HG02840 (cell line): ENCODE data around the gene RMI1.
"Not testable (repeated sequence)": the region's sequence is repeated elsewhere in the genome, so short reads cannot be mapped to it uniquely, and the experiment has no call there.

Experiments
- ATAC-seq: cut with Tn5 transposase; IDR thresholded peaks from one replicate; pipeline ENCODE4 v1.9.1; 2021; ENCODE audit warnings: mild to moderate bottlenecking, moderate library complexity, moderate number of reproducible peaks; ENCODE audit not compliant: unreplicated experiment, low FRiP score

The RMI1 gene

GRCh38 chr9:83980395-83981125 lies at the start of gene RMI1:
RMI1 (plus strand) TSS chr9:83980805; CDS start chr9:84000987, 20,182 bp downstream.
- peak; percentile 71 for ATAC-seq

- no peak for ATAC-seq
Measured at GRCh38 chr9:83930881-83931280, 49.7 kb upstream of the RMI1 start.

DNA sequence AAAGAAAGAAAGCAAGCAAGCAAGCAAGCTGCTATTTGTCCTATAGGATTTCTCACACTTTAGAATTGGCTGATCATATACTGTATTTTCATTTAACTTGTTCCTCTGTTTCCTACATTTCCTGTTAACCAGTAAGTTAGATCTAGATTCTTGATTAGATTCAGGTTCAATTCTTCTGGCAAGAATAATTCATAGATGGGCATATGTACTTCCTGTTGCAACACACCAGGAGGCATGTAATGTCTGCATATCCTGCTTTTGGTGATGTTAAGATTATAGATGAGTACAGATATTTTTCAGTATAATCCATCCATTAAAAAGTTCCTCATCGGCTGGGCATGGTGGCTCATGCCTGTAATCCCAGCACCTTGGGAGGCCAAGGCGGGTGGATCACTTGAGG lies 48.6 kb upstream of the RMI1 start:
- no peak for ATAC-seq

DNA sequence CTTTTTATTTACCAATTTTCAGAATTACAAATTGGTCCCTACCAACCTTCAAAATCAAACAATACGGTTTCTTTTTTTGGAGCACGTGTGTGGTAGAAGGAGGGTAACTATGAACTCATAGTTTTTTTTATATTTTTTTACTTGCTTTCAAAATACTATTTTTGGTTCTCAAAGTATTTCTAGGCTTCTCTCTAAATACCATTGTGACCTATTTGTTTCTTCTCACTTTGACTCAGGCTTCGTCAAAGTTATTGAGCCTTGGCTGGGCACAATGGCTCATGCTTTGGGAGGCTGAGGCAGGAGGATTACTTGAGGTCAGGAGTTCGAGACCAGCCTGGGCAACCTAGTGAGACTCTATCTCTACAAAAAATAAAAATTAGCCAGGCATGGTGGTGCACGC lies 47.8 kb upstream of the RMI1 start:
- ATAC-seq, result no peak

GRCh38 chr9:83933790-83934189 lies 46.8 kb upstream of the RMI1 start:
- no peak for ATAC-seq

DNA sequence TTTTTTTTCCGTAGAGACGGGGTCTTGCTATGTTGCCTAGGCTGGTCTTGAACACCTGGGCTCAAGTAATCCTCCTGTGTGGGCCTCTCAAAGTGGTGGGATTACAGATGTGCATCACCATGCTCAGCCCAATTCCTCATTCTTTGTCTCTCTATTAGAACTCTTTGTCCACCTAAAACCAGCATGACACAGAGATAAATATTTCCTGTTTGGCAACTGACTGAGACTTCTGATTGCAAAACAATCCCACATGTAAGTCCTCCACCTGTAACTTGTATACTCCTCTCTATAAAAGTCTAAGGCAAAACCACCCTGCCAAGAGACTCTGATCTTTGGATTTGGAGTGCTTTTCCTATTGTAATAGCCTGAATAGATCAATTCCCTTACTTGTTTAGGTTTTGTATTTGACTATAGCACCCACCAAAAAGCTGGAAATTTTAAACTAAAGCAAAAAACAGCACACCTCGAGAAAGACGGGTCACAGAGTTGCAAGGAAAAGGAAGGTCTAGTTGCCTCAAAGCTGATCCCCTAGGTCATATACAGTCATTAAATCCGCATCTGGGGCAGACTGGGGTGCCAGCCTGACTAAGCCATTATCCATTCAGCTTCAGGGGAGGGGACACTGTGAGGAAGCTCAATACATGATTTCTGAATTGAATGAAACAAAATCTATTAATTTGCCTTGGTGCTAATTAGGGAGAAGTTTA lies 45.9 kb upstream of the RMI1 start:
- ATAC-seq, result no peak

DNA sequence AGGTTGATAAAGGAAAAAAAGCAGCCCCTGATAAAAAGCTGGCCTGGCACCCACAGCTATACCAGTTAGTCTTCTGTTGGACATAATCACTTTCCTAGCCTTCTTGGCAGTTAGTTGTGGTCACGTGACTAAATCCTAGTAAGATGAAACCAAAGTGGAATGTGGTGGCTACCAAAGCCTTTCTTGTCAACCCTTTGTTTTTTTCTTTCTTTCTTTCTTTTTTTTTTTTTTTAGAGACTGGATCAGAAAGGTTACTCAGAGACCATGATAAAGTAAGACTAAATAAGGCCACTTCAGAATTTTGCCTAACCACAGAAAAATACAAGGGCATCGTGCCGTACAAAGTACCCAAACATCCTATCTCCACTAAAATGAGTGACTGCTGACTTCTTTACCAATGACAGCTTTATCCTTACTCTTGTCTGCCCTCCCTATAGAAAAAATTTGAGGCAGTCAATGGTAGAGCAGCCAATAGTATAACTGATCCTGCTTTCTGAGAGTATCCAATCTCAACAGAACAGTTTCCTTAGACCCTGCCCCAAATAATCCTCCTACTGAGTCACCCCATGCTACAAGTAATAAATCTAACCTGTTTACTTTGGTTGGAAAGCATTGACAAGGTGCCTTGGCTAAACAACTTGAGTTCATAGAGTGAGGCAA lies 45.2 kb upstream of the RMI1 start:
- no peak for ATAC-seq

DNA sequence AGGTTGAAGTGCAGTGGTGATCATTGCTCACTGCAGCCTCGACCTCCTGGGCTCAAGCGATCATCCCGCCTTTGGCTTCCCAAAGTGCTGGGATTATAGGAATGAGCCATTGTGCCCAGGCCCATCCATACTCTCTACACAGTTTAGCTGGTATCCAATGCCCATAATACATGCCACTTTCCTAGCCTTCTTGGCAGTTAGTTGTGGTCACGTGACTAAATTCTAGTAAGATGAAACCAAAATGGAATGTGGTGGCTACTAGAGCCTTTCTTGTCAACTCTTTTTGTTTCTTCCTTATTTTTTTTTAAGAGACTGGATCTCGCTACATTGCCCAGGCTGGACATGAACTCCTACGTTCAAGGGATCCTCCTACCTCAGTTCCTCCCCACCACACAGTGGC lies 44.1 kb upstream of the RMI1 start:
- no peak for ATAC-seq

- ATAC-seq, result no peak
Measured at GRCh38 chr9:83937861-83938455, 42.6 kb upstream of the RMI1 start.

DNA sequence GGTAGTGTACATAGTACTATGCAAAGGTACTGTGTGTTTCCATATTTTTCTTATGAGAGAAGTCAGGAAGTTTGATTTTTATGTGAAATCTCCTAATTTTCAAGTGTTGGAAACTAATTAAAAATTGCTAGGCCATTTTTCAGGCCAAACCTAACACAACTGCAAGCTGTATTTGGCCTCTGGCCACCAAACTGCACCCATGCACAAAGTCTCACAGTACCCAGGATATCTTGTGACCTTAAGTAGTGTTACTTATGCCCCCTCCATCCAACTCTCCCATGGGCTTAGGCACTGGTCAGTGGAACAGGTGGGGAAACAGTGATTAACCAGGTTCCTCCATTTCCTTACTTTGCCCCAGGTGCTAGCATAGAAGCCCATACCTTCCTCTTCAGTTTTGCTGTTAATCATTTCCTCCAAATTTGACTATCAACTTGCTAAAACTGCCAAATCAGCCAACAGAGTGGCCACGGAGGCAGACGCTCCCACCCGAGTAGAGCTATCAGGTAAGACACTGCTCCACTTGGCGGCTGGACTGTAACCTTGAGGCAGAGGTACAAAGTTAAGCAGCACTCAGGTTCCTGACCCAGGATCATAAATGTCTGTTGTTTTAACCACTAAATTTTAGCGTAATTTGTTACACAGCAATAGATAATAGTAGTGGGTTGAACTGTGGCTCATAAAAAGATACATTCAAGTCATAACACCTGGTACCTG lies 39.9 kb upstream of the RMI1 start:
- ATAC-seq, result no peak

GRCh38 chr9:83948096-83948495 lies 32.5 kb upstream of the RMI1 start:
- not testable (repeated sequence) for ATAC-seq

DNA sequence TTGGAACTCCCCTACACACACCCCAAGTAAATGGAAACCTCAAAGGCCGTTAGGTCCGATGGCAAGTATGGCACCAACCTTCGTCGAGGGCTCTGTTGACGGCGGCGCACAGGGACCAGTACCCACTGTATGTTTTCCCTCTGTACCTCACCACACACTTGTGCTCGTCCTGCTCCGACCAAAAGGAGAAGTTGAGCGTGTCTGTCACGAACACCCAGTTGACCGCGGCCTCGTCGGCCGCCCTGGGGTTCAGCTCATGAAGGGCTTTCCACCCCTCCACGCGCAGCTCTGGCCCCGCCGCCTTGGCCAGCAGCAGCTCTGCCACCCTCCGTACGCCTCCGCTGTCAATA lies 24.5 kb upstream of the RMI1 start:
- peak; percentile 44 for ATAC-seq

GRCh38 chr9:83956436-83957247 lies 24.0 kb upstream of the RMI1 start:
- peak; percentile 83 for ATAC-seq

DNA sequence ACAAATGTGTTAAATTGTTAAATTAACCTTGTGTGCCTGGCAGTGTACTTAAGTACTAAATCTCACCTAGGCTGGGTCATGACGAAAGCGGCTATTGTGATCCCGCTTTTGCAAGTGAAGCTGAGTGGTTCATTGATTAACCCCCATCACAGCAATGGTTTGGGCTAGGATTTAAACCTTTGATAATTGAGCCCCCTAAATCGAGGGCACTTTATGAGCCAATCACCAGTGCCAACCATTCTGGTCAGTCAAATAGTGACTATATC lies 23.4 kb upstream of the RMI1 start:
- no peak for ATAC-seq

GRCh38 chr9:83959061-83959460 lies 21.5 kb upstream of the RMI1 start:
- no peak for ATAC-seq

DNA sequence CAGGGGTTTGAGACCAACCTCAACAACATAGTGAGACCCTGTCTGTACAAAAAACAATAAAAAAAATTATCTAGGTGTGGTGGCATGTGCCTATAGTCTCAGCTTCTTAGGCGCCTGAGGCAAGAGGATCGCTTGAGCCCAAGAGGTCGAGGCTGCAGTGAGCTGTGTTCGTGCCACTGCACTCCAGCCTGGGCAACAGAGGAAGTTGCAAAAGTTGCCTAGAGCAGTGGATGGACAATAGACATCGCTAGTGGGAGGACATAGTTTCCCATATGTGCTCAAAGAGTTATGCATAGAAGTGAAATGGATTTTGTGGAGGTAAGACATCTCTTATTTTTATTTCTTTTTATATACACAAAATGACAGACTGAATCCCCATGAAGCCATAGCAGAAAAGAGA lies 19.6 kb upstream of the RMI1 start:
- no peak for ATAC-seq

DNA sequence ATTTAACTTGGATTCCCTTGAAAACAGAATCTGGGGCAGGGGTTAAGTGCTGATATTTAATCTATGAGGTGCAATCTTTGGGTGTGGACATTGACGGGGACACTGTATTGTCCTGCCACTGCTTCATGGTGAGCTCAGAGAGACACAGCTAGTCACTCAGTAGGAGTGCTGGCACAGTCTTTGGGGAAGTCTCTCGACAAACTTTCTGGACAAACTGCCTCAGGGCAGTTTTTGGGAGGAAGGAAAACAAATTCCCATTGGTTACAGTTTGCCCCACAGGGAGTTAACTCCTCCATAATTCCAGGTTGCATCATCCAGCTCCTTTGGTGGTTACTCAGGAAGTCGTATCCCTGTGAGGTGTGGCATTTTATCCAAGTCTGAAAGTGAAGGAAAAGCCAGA lies 18.4 kb upstream of the RMI1 start:
- no peak for ATAC-seq

DNA sequence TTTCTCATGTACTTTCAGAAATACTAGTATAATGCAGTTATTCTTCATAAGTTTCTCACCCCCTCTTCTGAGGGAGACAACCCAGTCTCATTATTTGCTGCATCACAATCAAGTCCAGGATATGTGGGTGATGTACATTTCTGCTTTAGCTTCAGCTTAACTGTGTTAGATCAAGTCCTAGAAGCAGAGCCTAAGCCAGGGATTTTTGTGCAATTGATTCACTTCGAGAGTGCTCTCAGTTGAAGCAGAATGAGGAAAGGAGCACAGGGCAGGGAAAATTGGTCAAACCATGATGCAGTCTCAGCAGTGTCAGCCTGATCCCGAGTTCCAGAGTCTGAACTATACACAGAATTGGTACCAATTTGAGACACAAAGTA lies 15.6 kb upstream of the RMI1 start:
- ATAC-seq, result no peak

DNA sequence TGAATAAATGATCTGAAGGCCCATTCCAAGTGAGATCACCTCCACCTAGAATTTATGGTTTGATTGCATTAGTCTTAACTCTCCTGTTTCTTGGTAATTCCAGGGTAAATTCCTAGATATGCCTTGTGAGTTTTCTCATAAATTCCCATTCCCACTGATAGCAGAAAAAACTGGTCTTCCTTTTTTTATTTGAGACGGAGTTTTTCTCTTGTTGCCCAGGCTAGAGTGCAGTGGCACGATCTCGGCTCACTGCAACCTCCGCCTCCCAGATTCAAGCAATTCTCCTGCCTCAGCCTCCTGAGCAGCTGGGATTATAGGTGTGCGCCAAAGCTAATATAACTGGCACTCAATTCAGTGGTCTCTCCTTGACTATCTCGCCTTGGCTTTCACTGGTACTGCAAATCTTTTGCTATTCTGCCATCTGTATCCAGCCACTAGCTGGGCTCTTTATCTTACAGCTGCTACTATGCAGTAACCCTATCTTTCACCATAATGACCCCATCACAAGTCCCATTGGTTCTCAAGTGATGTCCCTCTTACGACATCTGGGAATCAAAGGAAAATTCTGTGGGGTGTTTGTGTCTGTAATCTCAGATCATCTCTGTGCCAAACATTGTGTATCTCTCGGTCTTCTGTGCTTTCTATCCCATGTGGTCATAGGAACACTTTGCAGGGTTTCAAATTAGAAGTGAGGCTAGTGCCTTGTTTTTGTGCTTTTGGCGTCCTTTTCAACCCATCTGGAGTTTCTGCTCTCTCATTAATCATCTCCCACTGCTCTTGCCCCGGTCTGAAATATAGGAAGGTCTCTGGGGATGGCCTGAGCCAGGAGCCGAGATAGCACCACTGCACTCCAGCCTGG lies 15.0 kb upstream of the RMI1 start:
- no peak for ATAC-seq
